AG10803 (cell line): ENCODE results near the gene GJA4.
"Not testable (repeated sequence)": the region's sequence is repeated elsewhere in the genome, so short reads cannot be mapped to it uniquely, and the experiment has no call there.

Experiments used
- DNase-seq: peaks from one replicate; pipeline ENCODE4 v3.0.0; 2010; ENCODE audit warnings: low read depth
- H3K4me3 ChIP-seq: 2 replicates; pipeline ENCODE4 v1.5.1; 2011; ENCODE audit warnings: mild to moderate bottlenecking, low read length, control low read depth
- CTCF ChIP-seq: conservative IDR thresholded peaks from 2 replicates; pipeline ENCODE4 v1.5.1; 2011; ENCODE audit warnings: mild to moderate bottlenecking, low read length, control low read depth, inconsistent platforms

The GJA4 gene

GRCh38 chr1:34808051-34808810 lies 15.4 kb downstream of the GJA4 start:
- H3K4me3 ChIP-seq = no peak overlapping the region
- TF ChIP-seq CTCF = no peak
- DNase-seq = no peak

- DNase-seq, H3K4me3 ChIP-seq: not testable (repeated sequence)
Measured at GRCh38 chr1:34810781-34811180, 18.0 kb downstream of the GJA4 start.

- no peak overlapping the region for H3K4me3 ChIP-seq
- TF ChIP-seq CTCF = no peak
- DNase-seq = no peak
Measured at GRCh38 chr1:34816332-34816731, 23.5 kb downstream of the GJA4 start.

- H3K4me3 ChIP-seq = no peak overlapping the region
- no peak for DNase-seq
- TF ChIP-seq CTCF = no peak
Measured at GRCh38 chr1:34816778-34817177, 24.0 kb downstream of the GJA4 start.

GRCh38 chr1:34818862-34819261 lies 26.1 kb downstream of the GJA4 start:
- not testable (repeated sequence) for H3K4me3 ChIP-seq, DNase-seq

GRCh38 chr1:34822202-34822601 lies 29.4 kb downstream of the GJA4 start:
- no peak overlapping the region for H3K4me3 ChIP-seq
- no peak for TF ChIP-seq CTCF
- no peak for DNase-seq

GRCh38 chr1:34824817-34825454 lies 32.1 kb downstream of the GJA4 start:
- TF ChIP-seq CTCF = no peak
- no peak for DNase-seq
- H3K4me3 ChIP-seq = no peak overlapping the region

GRCh38 chr1:34825455-34826091 lies 32.8 kb downstream of the GJA4 start:
- no peak for TF ChIP-seq CTCF
- H3K4me3 ChIP-seq = no peak overlapping the region
- DNase-seq = no peak
